Tibial nerve (tissue), 4 donors: ENCODE results near the gene GRIK5. TPM values are rescaled to one million over a fixed set of nuclear protein-coding genes. Genes with fewer than 3 reads are reported as not detected.

Experiments
- DNase-seq, 2 donors: peaks; one replicate each; pipeline ENCODE4 v3.0.0-alpha.2; 2019; ENCODE audit warnings: low spot score in 2 of 2
- H3K27ac ChIP-seq, 4 donors: fragments of 200-600 bp; sonication (generic) in 3 of 4; one replicate each; pipeline ENCODE4 v1.5.1; 2017 to 2019; ENCODE audit warnings: mild to moderate bottlenecking in 1 of 4
- H3K27me3 ChIP-seq, 2 donors: fragments of 200-600 bp; sonication (generic) in 1 of 2; one replicate each; pipeline versions ENCODE4 v1.5.1 to v1.6.0; 2017 to 2019
- H3K36me3 ChIP-seq, 3 donors: fragments of 200-600 bp; sonication (generic); one replicate each; pipeline ENCODE4 v1.5.1; 2018 to 2019
- H3K4me1 ChIP-seq, 4 donors: fragments of 200-600 bp; sonication (generic) in 3 of 4; one replicate each; pipeline ENCODE4 v1.5.1; 2017 to 2019
- H3K4me3 ChIP-seq, 4 donors: fragments of 200-600 bp; sonication (generic) in 3 of 4; one replicate each; pipeline ENCODE4 v1.5.1; 2017 to 2019; ENCODE audit warnings: mild to moderate bottlenecking in 1 of 4, moderate library complexity in 1 of 4
- H3K9me3 ChIP-seq, 4 donors: fragments of 200-600 bp; sonication (generic) in 3 of 4; one replicate each; pipeline ENCODE4 v1.5.1; 2017 to 2019
- EP300 ChIP-seq, 2 donors: sonication (generic); formaldehyde crosslinking; IDR thresholded peaks; one replicate each; pipeline ENCODE4 v1.6.1; 2017; ENCODE audit warnings: antibody characterized with exemption in 2 of 2, mild to moderate bottlenecking in 1 of 2
- POLR2A ChIP-seq, 2 donors: fragments of 450-650 bp; IDR thresholded peaks; one replicate each; pipeline ENCODE4 v1.6.1; 2017; ENCODE audit warnings: antibody characterized with exemption in 2 of 2, mild to moderate bottlenecking in 2 of 2, moderate library complexity in 2 of 2
- WGBS, 2 donors: methylation state at CpG; one replicate each; pipeline ENCODE4 v1.1.5; 2018; 5-methylcytosine and 5-hydroxymethylcytosine counted together
- total RNA-seq, 4 donors: library from RNA; depleted of rRNA; stranded (reverse); fragments of >200 nt; gene quantifications; one replicate each; pipeline ENCODE4 v1.1.0, GENCODE V29; 2016
- TF ChIP-seq, protein P1 (sequence below), 5 experiments: fragments of 200-600 bp in 3 of 5; fragments of 450-650 bp in 2 of 5; sonication (generic) in 3 of 5; IDR thresholded peaks; one replicate each; pipeline ENCODE4 v1.5.1; 2016 to 2019; ENCODE audit warnings: antibody characterized with exemption in 5 of 5, mild to moderate bottlenecking in 3 of 5, moderate library complexity in 2 of 5

Gene GRIK5
- total RNA-seq, 4 donors from 2014 or later = 2.4 to 12.0 (median 3.2) TPM

DNA sequence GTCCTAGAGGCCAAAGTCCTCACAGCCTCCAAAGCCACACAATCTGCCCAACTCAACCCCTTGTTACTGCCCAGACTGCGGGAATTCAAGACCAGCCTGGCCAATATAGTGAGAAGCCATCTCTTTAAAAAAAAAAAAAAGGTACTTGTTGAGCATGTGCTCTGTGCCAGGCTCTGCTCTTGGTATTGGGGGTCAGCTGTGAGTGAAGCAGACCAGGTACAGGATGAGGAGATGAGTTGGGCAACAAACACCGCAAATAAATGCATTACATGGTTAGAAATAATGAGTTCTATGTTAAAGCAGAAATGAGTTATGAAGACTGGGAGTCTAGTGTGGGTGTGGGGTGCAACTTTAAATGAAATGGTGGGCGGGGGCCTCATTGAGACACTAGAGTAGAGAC, 9.9 kb downstream of the GRIK5 start:
- Histone ChIP-seq H3K4me3 (no peak overlapping the region), H3K36me3 (peaks cover 0 to 57% (median 0%) of the 10 kb centered on the region in 3 donors), H3K27me3 (no peaks in the 10 kb centered on the region), H3K27ac (no peak overlapping the region), H3K4me1 (no peaks in the 10 kb centered on the region), H3K9me3 (no peaks in the 10 kb centered on the region)
- TF ChIP-seq, protein P1, sequence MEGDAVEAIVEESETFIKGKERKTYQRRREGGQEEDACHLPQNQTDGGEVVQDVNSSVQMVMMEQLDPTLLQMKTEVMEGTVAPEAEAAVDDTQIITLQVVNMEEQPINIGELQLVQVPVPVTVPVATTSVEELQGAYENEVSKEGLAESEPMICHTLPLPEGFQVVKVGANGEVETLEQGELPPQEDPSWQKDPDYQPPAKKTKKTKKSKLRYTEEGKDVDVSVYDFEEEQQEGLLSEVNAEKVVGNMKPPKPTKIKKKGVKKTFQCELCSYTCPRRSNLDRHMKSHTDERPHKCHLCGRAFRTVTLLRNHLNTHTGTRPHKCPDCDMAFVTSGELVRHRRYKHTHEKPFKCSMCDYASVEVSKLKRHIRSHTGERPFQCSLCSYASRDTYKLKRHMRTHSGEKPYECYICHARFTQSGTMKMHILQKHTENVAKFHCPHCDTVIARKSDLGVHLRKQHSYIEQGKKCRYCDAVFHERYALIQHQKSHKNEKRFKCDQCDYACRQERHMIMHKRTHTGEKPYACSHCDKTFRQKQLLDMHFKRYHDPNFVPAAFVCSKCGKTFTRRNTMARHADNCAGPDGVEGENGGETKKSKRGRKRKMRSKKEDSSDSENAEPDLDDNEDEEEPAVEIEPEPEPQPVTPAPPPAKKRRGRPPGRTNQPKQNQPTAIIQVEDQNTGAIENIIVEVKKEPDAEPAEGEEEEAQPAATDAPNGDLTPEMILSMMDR (IDR thresholded peaks at IDR 0.05) = no peak
- TF ChIP-seq POLR2A (IDR thresholded peaks at IDR 0.05) (no peak), EP300 (IDR thresholded peaks at IDR 0.05) (no peak)
- 91 to 96% methylated on average over 3 of the region's 3 CpGs for WGBS, 2 donors
- DNase-seq = no peak

- TF ChIP-seq, protein P1 (IDR thresholded peaks at IDR 0.05) = no peak
- TF ChIP-seq POLR2A (IDR thresholded peaks at IDR 0.05) = no peak
- no peak for TF ChIP-seq EP300 (IDR thresholded peaks at IDR 0.05)
- no peak overlapping the region for H3K27ac ChIP-seq
- no peaks in the 10 kb centered on the region for H3K27me3 ChIP-seq
- WGBS, 2 donors = 94% methylated on average over 13 of the region's 13 CpGs
- DNase-seq = no peak
- H3K36me3 ChIP-seq = peaks cover 0 to 63% (median 0%) of the 10 kb centered on the region in 3 donors
- H3K4me1 ChIP-seq = no peaks in the 10 kb centered on the region
- no peaks in the 10 kb centered on the region for H3K9me3 ChIP-seq
- no peak overlapping the region for H3K4me3 ChIP-seq
Observed at GRCh38 chr19:42059196-42059595, 10.8 kb downstream of the GRIK5 start.

GRCh38 chr19:42057846-42058245, 12.2 kb downstream of the GRIK5 start:
- DNase-seq = no peak
- no peak for TF ChIP-seq EP300 (IDR thresholded peaks at IDR 0.05)
- TF ChIP-seq POLR2A (IDR thresholded peaks at IDR 0.05) = no peak
- TF ChIP-seq, protein P1 (IDR thresholded peaks at IDR 0.05) = no peak
- Histone ChIP-seq H3K4me1 (no peaks in the 10 kb centered on the region), H3K27me3 (no peaks in the 10 kb centered on the region), H3K36me3 (peaks cover 0 to 64% (median 0%) of the 10 kb centered on the region in 3 donors), H3K9me3 (no peaks in the 10 kb centered on the region), H3K4me3 (no peak overlapping the region), H3K27ac (no peak overlapping the region)
- WGBS, 2 donors = 78 to 81% methylated on average over 7 of the region's 7 CpGs

GRCh38 chr19:42054205-42054604, 15.8 kb downstream of the GRIK5 start:
- H3K9me3 ChIP-seq = no peaks in the 10 kb centered on the region
- DNase-seq = no peak
- TF ChIP-seq, protein P1 (IDR thresholded peaks at IDR 0.05) = no peak
- TF ChIP-seq EP300 (IDR thresholded peaks at IDR 0.05) (no peak), POLR2A (IDR thresholded peaks at IDR 0.05) (no peak)
- H3K27me3 ChIP-seq = no peaks in the 10 kb centered on the region
- no peaks in the 10 kb centered on the region for H3K4me1 ChIP-seq
- H3K4me3 ChIP-seq = no peak overlapping the region
- H3K27ac ChIP-seq = no peak overlapping the region
- H3K36me3 ChIP-seq = peaks cover 0 to 50% (median 0%) of the 10 kb centered on the region in 3 donors
- 82 to 85% methylated on average over 13 to 18 of the region's 18 CpGs for WGBS, 2 donors

DNA sequence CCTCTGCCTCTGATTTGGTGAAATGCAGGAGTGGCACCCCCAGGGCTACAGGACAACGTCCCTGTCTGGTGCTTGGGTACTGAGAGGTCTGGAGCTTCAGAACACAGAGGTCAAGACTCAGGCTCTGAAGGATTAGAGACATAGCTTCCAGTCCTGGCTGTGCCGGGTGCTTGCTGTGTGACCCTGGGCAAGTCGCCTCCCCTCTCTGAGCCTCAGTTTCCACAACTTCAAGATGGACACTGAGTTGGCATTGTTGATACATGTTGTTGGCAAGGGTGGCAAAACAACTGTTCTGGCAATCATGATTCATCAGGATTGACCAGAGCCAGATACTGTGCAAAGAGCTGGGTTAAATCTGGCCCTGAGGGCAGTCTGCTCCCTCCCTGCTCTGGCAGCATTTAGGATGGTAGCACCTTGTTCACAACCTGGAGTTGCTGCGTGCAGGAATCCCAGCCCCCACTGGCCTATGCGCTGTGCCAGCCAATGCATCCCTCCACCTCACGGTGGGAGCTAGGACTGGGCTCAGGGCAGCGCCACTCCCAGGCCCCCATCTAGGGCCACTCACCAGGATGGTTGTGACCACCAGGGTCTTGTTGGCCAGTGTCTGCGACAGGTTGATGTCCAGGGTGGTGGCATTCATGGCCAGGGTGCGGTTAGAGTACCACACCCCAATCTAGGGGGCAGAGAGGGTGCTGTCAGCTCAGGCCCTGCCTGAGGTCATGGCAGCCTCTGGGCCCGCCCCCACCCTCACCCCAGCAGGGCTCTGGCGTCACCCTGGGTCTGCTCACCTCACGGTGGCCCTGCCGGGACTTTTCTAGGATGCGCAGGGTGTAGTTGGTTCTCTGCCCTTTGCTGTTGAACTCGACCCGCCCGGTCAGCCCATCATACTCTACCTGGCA, 16.7 kb downstream of the GRIK5 start:
- peaks cover 0 to 50% (median 0%) of the 10 kb centered on the region in 3 donors for H3K36me3 ChIP-seq
- WGBS, 2 donors = 84 to 87% methylated on average over 6 to 13 of the region's 17 CpGs
- no peak for DNase-seq
- H3K4me1 ChIP-seq = no peaks in the 10 kb centered on the region
- no peaks in the 10 kb centered on the region for H3K9me3 ChIP-seq
- H3K4me3 ChIP-seq = no peak overlapping the region
- no peak for TF ChIP-seq POLR2A (IDR thresholded peaks at IDR 0.05)
- no peak for TF ChIP-seq EP300 (IDR thresholded peaks at IDR 0.05)
- TF ChIP-seq, protein P1 (IDR thresholded peaks at IDR 0.05) = no peak
- H3K27ac ChIP-seq = no peak overlapping the region
- no peaks in the 10 kb centered on the region for H3K27me3 ChIP-seq
